Hepatocyte (in vitro differentiated cells): Measurements from ENCODE around the gene RNF168. TPM values are rescaled to one million over a fixed set of nuclear protein-coding genes. Genes with fewer than 3 reads are reported as not detected.
"Not testable (repeated sequence)": the region's sequence is repeated elsewhere in the genome, so short reads cannot be mapped to it uniquely, and the experiment has no call there.

Source experiments
- DNase-seq: peaks from one replicate; pipeline ENCODE4 v3.0.0-alpha.2; 2016; ENCODE audit warnings: low spot score
- H2AFZ ChIP-seq: fragments of 200-600 bp; sonication (generic); 2 replicates; pipeline ENCODE4 v1.6.0; 2016; ENCODE audit warnings: antibody characterized with exemption, mild to moderate bottlenecking
- H3K27ac ChIP-seq: fragments of 200-600 bp; sonication (generic); 2 replicates; pipeline ENCODE4 v1.5.1; 2016; ENCODE audit warnings: mild to moderate bottlenecking
- H3K27me3 ChIP-seq: fragments of 200-600 bp; sonication (generic); 2 replicates; pipeline ENCODE4 v1.6.1; 2016
- H3K36me3 ChIP-seq: fragments of 200-600 bp; sonication (generic); replicated peaks from 2 replicates; pipeline ENCODE4 v1.5.1; 2016; ENCODE audit warnings: low read depth; ENCODE audit not compliant: insufficient read depth
- H3K4me1 ChIP-seq: fragments of 200-600 bp; sonication (generic); 2 replicates; pipeline ENCODE4 v1.5.1; 2016; ENCODE audit warnings: mild to moderate bottlenecking, moderate library complexity; ENCODE audit not compliant: insufficient read depth
- H3K4me2 ChIP-seq: fragments of 200-600 bp; sonication (generic); 2 replicates; pipeline ENCODE4 v1.6.0; 2016
- H3K4me3 ChIP-seq: fragments of 200-600 bp; sonication (generic); 2 replicates; pipeline ENCODE4 v1.5.1; 2016; ENCODE audit warnings: mild to moderate bottlenecking
- H3K79me2 ChIP-seq: fragments of 200-600 bp; sonication (generic); 2 replicates; pipeline ENCODE4 v1.6.0; 2017; ENCODE audit warnings: mild to moderate bottlenecking
- H3K9me2 ChIP-seq: fragments of 200-600 bp; sonication (generic); replicated peaks from 2 replicates; pipeline ENCODE4 v1.6.0; 2017; ENCODE audit warnings: mild to moderate bottlenecking; ENCODE audit not compliant: insufficient read depth
- H3K9me3 ChIP-seq: fragments of 200-600 bp; sonication (generic); 2 replicates; pipeline ENCODE4 v1.5.1; 2016; ENCODE audit warnings: low read depth, mild to moderate bottlenecking
- H4K20me1 ChIP-seq: fragments of 200-600 bp; sonication (generic); 2 replicates; pipeline ENCODE4 v1.6.0; 2016; ENCODE audit warnings: mild to moderate bottlenecking; ENCODE audit not compliant: insufficient read depth, poor library complexity, severe bottlenecking
- EZH2 ChIP-seq: fragments of 200-600 bp; sonication (generic); IDR thresholded peaks from 2 replicates; pipeline ENCODE4 v1.6.1; 2016; ENCODE audit warnings: antibody characterized with exemption, mild to moderate bottlenecking, borderline replicate concordance
- EZH2phosphoT487 ChIP-seq: fragments of 200-600 bp; sonication (generic); IDR thresholded peaks from one replicate; pipeline ENCODE4 v1.6.1; 2018; ENCODE audit warnings: antibody characterized with exemption, mild to moderate bottlenecking, low read depth, moderate library complexity; ENCODE audit not compliant: unreplicated experiment, severe bottlenecking
- WGBS: methylation state at CpG from one replicate; pipeline ENCODE4 v1.1.6; 2016; ENCODE audit warnings: low lambda C conversion rate; ENCODE audit errors: missing lambda C conversion rate; 5-methylcytosine and 5-hydroxymethylcytosine counted together
- polyA plus RNA-seq: library from polyadenylated mRNA; unstranded; fragments of >200 nt; fragmentation: Nextera tagmentation; extraction: Ambion mirVana; gene quantifications from 2 replicates; pipeline ENCODE4 v1.2.1, GENCODE V29; 2016
- total RNA-seq: library from RNA; depleted of rRNA; stranded (reverse); fragments of >200 nt; gene quantifications from 2 replicates; pipeline ENCODE4 v1.2.3, GENCODE V29; 2014
- TF ChIP-seq, protein P1 (sequence below): fragments of 200-600 bp; sonication (generic); IDR thresholded peaks from 2 replicates; pipeline ENCODE4 v1.5.1; 2016; ENCODE audit warnings: antibody characterized with exemption, mild to moderate bottlenecking; ENCODE audit not compliant: poor library complexity

RNF168 gene, protein sequence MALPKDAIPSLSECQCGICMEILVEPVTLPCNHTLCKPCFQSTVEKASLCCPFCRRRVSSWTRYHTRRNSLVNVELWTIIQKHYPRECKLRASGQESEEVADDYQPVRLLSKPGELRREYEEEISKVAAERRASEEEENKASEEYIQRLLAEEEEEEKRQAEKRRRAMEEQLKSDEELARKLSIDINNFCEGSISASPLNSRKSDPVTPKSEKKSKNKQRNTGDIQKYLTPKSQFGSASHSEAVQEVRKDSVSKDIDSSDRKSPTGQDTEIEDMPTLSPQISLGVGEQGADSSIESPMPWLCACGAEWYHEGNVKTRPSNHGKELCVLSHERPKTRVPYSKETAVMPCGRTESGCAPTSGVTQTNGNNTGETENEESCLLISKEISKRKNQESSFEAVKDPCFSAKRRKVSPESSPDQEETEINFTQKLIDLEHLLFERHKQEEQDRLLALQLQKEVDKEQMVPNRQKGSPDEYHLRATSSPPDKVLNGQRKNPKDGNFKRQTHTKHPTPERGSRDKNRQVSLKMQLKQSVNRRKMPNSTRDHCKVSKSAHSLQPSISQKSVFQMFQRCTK
- 9.4 and 13.5 TPM in 2 replicates for total RNA-seq
- polyA plus RNA-seq: 4.5 and 5.3 TPM in 2 replicates

DNA sequence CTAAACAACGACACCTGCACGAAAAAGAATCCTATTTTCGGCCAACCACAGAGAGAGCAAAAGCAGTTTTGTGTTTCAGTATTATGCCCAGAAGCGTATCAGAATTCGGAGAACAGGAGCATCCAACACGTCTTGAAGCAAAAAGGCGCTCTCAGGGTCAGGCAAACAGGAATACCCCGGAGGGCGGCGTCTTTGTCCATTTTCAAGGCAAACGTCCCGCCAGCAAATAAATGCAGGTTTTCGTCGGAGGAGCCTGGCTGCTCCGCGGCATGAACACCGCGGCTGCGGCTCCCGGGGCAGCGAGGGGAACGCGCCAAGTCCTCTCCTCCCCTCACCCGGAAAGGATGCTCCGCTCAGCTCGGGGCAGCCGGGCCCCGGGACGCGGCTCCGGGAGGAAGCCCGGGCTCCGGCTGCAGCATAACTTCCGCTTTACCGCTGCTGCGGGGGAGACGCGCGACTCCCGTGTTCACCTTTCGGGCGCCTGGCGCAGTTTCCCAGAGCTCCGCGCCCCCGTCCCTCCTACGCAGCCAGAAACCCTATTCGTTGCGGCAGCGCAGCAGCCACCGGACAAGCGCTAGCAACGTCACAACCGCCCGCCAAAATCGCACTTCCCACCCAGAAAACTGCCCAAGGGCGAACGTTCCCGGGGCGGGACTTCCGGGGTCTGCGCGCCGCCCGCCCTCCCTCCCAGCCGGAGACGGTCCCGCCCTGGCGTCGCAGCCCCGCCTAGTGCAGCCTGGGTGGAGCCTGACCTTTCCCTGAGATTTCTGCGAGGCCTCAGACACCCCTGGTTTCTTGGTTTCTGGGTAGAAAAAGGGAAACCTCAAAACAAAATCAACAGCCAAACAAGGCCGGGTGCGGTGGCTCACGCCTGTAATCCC lies at the start of gene RNF168:
RNF168 (minus strand) TSS at position 573 of the 881 bp plus-strand sequence. CDS start 595 bp downstream, outside the sequence.
- TF ChIP-seq EZH2 (no peak), EZH2phosphoT487 (no peak)
- TF ChIP-seq, protein P1, sequence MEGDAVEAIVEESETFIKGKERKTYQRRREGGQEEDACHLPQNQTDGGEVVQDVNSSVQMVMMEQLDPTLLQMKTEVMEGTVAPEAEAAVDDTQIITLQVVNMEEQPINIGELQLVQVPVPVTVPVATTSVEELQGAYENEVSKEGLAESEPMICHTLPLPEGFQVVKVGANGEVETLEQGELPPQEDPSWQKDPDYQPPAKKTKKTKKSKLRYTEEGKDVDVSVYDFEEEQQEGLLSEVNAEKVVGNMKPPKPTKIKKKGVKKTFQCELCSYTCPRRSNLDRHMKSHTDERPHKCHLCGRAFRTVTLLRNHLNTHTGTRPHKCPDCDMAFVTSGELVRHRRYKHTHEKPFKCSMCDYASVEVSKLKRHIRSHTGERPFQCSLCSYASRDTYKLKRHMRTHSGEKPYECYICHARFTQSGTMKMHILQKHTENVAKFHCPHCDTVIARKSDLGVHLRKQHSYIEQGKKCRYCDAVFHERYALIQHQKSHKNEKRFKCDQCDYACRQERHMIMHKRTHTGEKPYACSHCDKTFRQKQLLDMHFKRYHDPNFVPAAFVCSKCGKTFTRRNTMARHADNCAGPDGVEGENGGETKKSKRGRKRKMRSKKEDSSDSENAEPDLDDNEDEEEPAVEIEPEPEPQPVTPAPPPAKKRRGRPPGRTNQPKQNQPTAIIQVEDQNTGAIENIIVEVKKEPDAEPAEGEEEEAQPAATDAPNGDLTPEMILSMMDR: no peak
- under 1% methylated on average over 56 of the region's 75 CpGs for WGBS
- H3K36me3 ChIP-seq: no peaks in the 10 kb centered on the region
- peak within 1 kb of the TSS; percentile 88 for H3K27ac ChIP-seq
- peak; percentile 95 for DNase-seq
- peaks cover 16% of the 10 kb centered on the region for H4K20me1 ChIP-seq
- peaks cover 40% of the 10 kb centered on the region for H3K79me2 ChIP-seq
- no peaks in the 10 kb centered on the region for H3K27me3 ChIP-seq
- H3K4me3 ChIP-seq: peak within 1 kb of the TSS; percentile 79
- H3K9me3 ChIP-seq: no peaks in the 10 kb centered on the region
- no peaks in the 10 kb centered on the region for H3K9me2 ChIP-seq
- peak within 1 kb of the TSS; percentile 75 for H2AFZ ChIP-seq
- peak within 1 kb of the TSS; percentile 91 for H3K4me2 ChIP-seq
- H3K4me1 ChIP-seq: no peaks in the 10 kb centered on the region

DNA sequence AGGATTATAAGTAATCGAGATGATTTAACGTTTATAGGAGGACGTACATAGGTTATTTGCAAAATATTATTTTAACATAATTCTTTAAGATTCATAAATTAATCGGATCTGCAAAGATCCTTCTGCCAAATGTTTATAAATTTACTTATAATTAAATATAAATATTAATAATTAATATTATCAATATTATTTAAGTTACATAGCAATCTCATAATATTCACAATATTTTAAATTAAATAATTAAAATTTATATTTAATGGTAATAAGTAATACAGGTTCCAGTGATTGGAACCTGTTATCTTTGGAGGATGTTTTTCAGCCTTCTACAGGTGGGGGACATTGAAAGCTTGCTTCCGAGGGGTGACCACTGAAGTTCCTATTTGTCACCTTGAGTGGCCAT lies 48.7 kb upstream of the RNF168 start:
- Histone ChIP-seq H3K4me3 (no peak overlapping the region), H3K27me3 (no peaks in the 10 kb centered on the region), H4K20me1 (no peaks in the 10 kb centered on the region), H3K9me2 (no peaks in the 10 kb centered on the region), H3K27ac (no peak overlapping the region), H2AFZ (no peak overlapping the region), H3K36me3 (no peaks in the 10 kb centered on the region), H3K79me2 (no peaks in the 10 kb centered on the region), H3K9me3 (no peaks in the 10 kb centered on the region), H3K4me2 (no peak overlapping the region), H3K4me1 (no peaks in the 10 kb centered on the region)
- 97% methylated on average over 5 of the region's 5 CpGs for WGBS
- DNase-seq: no peak
- TF ChIP-seq EZH2phosphoT487: no peak
- TF ChIP-seq, protein P1: no peak
- no peak for TF ChIP-seq EZH2

DNA sequence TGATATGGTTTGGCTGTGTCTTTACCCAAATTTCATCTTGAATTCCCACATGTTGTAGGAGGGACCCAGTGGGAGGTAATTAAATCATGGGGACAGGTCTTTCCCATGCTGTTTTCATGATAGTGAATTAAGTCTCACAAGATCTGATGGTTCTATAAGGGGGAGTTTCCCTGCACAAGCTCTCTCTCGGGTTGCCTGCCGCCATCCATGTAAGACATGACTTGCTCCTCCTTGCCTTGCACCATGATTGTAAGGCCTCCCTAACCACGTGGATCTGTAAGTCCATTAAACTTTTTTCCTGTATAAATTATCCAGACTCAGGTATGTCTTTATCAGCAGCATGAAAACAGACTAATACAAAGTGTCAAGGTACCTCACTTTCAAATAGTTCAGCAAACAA lies 46.6 kb upstream of the RNF168 start:
- not testable (repeated sequence) for H3K4me1 ChIP-seq, H3K36me3 ChIP-seq

DNA sequence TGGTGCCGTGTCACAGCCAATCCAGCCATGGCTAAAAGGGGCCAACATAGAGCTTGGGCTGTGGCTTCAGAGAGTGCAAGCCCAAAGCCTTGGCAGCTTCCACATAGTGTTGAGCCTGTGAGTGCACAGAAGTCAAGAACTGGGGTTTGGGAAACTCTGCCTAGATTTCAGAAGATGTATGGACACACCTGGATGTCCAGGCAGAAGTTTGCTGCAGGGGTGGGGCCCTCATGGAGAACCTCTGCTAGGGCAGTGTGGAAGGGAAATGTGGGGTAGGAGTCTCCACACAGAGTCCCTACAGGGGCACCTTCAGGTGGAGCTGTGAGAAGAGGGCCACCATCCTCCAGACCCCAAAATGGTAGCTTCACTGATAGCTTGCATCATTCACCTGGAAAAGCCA lies 45.7 kb upstream of the RNF168 start:
- DNase-seq, H3K9me2 ChIP-seq: not testable (repeated sequence)
- WGBS: 93% methylated on average over 1 of the region's 1 CpG

More for the DNA sequence above, 46.6 kb upstream of the RNF168 start:
- not testable (repeated sequence) for H3K79me2 ChIP-seq, H3K27ac ChIP-seq, H3K4me3 ChIP-seq, DNase-seq, H3K27me3 ChIP-seq, H2AFZ ChIP-seq, H3K9me3 ChIP-seq, H3K4me2 ChIP-seq, H3K9me2 ChIP-seq, H4K20me1 ChIP-seq
- WGBS: 89% methylated on average over 3 of the region's 3 CpGs

More for the DNA sequence above, 45.7 kb upstream of the RNF168 start:
- not testable (repeated sequence) for H3K36me3 ChIP-seq, H3K4me2 ChIP-seq, H2AFZ ChIP-seq, H3K9me3 ChIP-seq, H3K27me3 ChIP-seq, H3K27ac ChIP-seq, H4K20me1 ChIP-seq, H3K79me2 ChIP-seq, H3K4me1 ChIP-seq, H3K4me3 ChIP-seq
